Renal cortical epithelial cell (primary cell): ENCODE data around the gene RAB3IP. TPM values are rescaled to one million over a fixed set of nuclear protein-coding genes. Genes with fewer than 3 reads are reported as not detected.
"Not testable (repeated sequence)": the region's sequence is repeated elsewhere in the genome, so short reads cannot be mapped to it uniquely, and the experiment has no call there.

Experiments used
- DNase-seq: peaks from one replicate; pipeline ENCODE4 v3.0.0-alpha.2; 2011; ENCODE audit warnings: low read depth
- total RNA-seq: library from RNA; depleted of rRNA; stranded (reverse); fragments of >200 nt; gene quantifications from 2 replicates; pipeline ENCODE4 v1.2.3, GENCODE V29; 2014

RAB3IP gene
- total RNA-seq, 1 donor from 2014 or later = 45.7 TPM

GRCh38 chr12:69834576-69834975 lies 95.9 kb downstream of the RAB3IP start:
- DNase-seq = no peak

- no peak for DNase-seq
These were observed 96.4 kb downstream of the RAB3IP start for GRCh38 chr12:69835081-69835480.

GRCh38 chr12:69836015-69836414 lies 97.4 kb downstream of the RAB3IP start:
- no peak for DNase-seq

GRCh38 chr12:69837191-69837590 lies 98.5 kb downstream of the RAB3IP start:
- no peak for DNase-seq

- DNase-seq = peak; percentile 37
These were observed 99.2 kb downstream of the RAB3IP start for GRCh38 chr12:69837657-69838415.

GRCh38 chr12:69840727-69841126 lies 102.1 kb downstream of the RAB3IP start:
- peak; percentile 66 for DNase-seq

GRCh38 chr12:69843608-69844007 lies 104.9 kb downstream of the RAB3IP start:
- no peak for DNase-seq

- DNase-seq = no peak
These were observed 105.8 kb downstream of the RAB3IP start for GRCh38 chr12:69844416-69844815.

- DNase-seq = no peak
These were observed 106.2 kb downstream of the RAB3IP start for GRCh38 chr12:69844836-69845235.

GRCh38 chr12:69846976-69847375 lies 108.3 kb downstream of the RAB3IP start:
- no peak for DNase-seq

GRCh38 chr12:69851976-69852375 lies 113.3 kb downstream of the RAB3IP start:
- DNase-seq = no peak

GRCh38 chr12:69853176-69853961 lies 114.7 kb downstream of the RAB3IP start:
- not testable (repeated sequence) for DNase-seq

- no peak for DNase-seq
These were observed 128.0 kb downstream of the RAB3IP start for GRCh38 chr12:69866698-69867097.

- no peak for DNase-seq
These were observed 130.0 kb downstream of the RAB3IP start for GRCh38 chr12:69868695-69869094.

- DNase-seq = peak; percentile 44
These were observed 134.1 kb downstream of the RAB3IP start for GRCh38 chr12:69872804-69873203.

Other genes with a start within 250 kb of the RAB3IP start
- gene CCT2, start 153.4 kb upstream of the RAB3IP start, total RNA-seq = 284 and 471 TPM in 2 replicates
- not detected in 2 replicates for gene LRRC10, start 128.0 kb upstream of the RAB3IP start, total RNA-seq
- 0.55 and 0.87 TPM in 2 replicates for gene BEST3, start 39.6 kb upstream of the RAB3IP start, total RNA-seq
- gene MYRFL, start 86.4 kb downstream of the RAB3IP start, total RNA-seq = 0.17 and 1.0 TPM in 2 replicates